GM12878 (cell line): ENCODE results near the gene PHRF1. TPM values are rescaled to one million over a fixed set of nuclear protein-coding genes. Genes with fewer than 3 reads are reported as not detected.

Source experiments
- ATAC-seq: fragments of 200-7000 bp; cut with Tn5 transposase; 3 replicates; pipeline ENCODE4 v1.9.1; 2020; ENCODE audit warnings: mild to moderate bottlenecking, moderate library complexity
- BruUV-seq: library from RNA; stranded (reverse); fragments of 400-500 nt; replicated peaks from 2 replicates; lab custom pipeline; 2021; lab: Mats Ljungman, UMichigan
- CTCF ChIA-PET: fragments of 300-600 bp; sonication (Branson Sonifier 250); formaldehyde crosslinking; extraction: SDS; loops from one replicate; lab custom pipeline; 2021; ENCODE audit warnings: inconsistent platforms; lab: Yijun Ruan, JAX
- POLR2A ChIA-PET: fragments of 350-600 bp; formaldehyde crosslinking; extraction: SDS; loops from one replicate; lab custom pipeline; 2021; ENCODE audit warnings: inconsistent platforms; lab: Charles Lee
- RAD21 ChIA-PET: fragments of 300-600 bp; sonication (Branson Sonifier 250); formaldehyde crosslinking; loops from one replicate; lab custom pipeline; 2023; ENCODE audit warnings: antibody characterized with exemption; ENCODE audit not compliant: unreplicated experiment; lab: Charles Lee
- SMC1A ChIA-PET: fragments of 300-600 bp; sonication (Branson Sonifier 250); formaldehyde crosslinking; loops from one replicate; lab custom pipeline; 2023; ENCODE audit not compliant: unreplicated experiment, uncharacterized antibody; lab: Charles Lee
- DNase-seq: peaks from one replicate; pipeline ENCODE4 v3.0.0-alpha.2; 2011; ENCODE audit warnings: low read depth, low spot score
- FAIRE-seq: peaks from 3 replicates; lab custom pipeline; 2011; peaks lifted over from hg19 to GRCh38; lab: Jason Lieb, UNC
- H2AFZ ChIP-seq: 2 replicates; pipeline ENCODE4 v1.6.0; 2011; ENCODE audit warnings: low read depth, low read length, control low read depth; ENCODE audit not compliant: control insufficient read depth
- H3K27ac ChIP-seq: 2 replicates; pipeline ENCODE4 v1.5.1; 2011; ENCODE audit warnings: control low read depth; ENCODE audit not compliant: control insufficient read depth, insufficient read depth
- H3K27me3 ChIP-seq, 2 experiments: replicated peaks in 1 of 2; 2 replicates each; pipeline versions ENCODE4 v1.6.0 to v1.6.1; 2011; ENCODE audit warnings: low read length in 1 of 2; ENCODE audit not compliant: control insufficient read depth in 2 of 2, insufficient read depth in 2 of 2
- H3K36me3 ChIP-seq, 2 experiments: 2 replicates each; pipeline ENCODE4 v1.5.1; 2011; ENCODE audit warnings: low read length in 1 of 2; ENCODE audit not compliant: control insufficient read depth in 2 of 2, insufficient read depth in 2 of 2
- H3K4me1 ChIP-seq: 2 replicates; pipeline ENCODE4 v1.6.1; 2011; ENCODE audit warnings: mild to moderate bottlenecking, low read length, moderate library complexity, mixed read lengths; ENCODE audit not compliant: control insufficient read depth, insufficient read depth
- H3K4me2 ChIP-seq: 2 replicates; pipeline ENCODE4 v1.6.0; 2011; ENCODE audit warnings: control low read depth; ENCODE audit not compliant: control insufficient read depth, insufficient read depth
- H3K4me3 ChIP-seq: fragments of 200-600 bp; sonication (generic); 2 replicates; pipeline ENCODE4 v1.5.1; 2016
- H3K79me2 ChIP-seq: 2 replicates; pipeline ENCODE4 v1.6.0; 2011; ENCODE audit warnings: low read length; ENCODE audit not compliant: control insufficient read depth, insufficient read depth
- H3K9ac ChIP-seq: 2 replicates; pipeline ENCODE4 v1.8.0; 2011; ENCODE audit warnings: low read length, control low read depth, mixed read lengths; ENCODE audit not compliant: control insufficient read depth, insufficient read depth
- H3K9me3 ChIP-seq: replicated peaks from 3 replicates; pipeline ENCODE4 v1.5.1; 2011; ENCODE audit warnings: mild to moderate bottlenecking, low read length; ENCODE audit not compliant: control insufficient read depth, insufficient read depth
- H4K20me1 ChIP-seq: 2 replicates; pipeline ENCODE4 v1.6.0; 2011; ENCODE audit not compliant: control insufficient read depth, insufficient read depth
- BRCA1 ChIP-seq: IDR thresholded peaks from 2 replicates; pipeline ENCODE4 v1.6.1; 2011; ENCODE audit warnings: low read depth, low read length, improper control_type of control experiment
- CHD4 ChIP-seq: fragments of 200-600 bp; sonication (generic); IDR thresholded peaks from 2 replicates; pipeline ENCODE4 v1.6.1; 2016; ENCODE audit warnings: mild to moderate bottlenecking
- CUX1 ChIP-seq: IDR thresholded peaks from 2 replicates; pipeline ENCODE4 v1.6.1; 2012; ENCODE audit warnings: improper control_type of control experiment, low read depth, low read length; ENCODE audit not compliant: insufficient replicate concordance
- HCFC1 ChIP-seq: fragments of 150-350 bp; IDR thresholded peaks from 2 replicates; pipeline ENCODE4 v1.6.1; 2014; ENCODE audit warnings: low read length
- KLF5 ChIP-seq: fragments of 450-650 bp; IDR thresholded peaks from 2 replicates; pipeline ENCODE4 v1.6.1; 2014; ENCODE audit warnings: mild to moderate bottlenecking; ENCODE audit not compliant: partially characterized antibody
- POLR2A ChIP-seq: IDR thresholded peaks from 2 replicates; pipeline ENCODE4 v1.6.1; 2011; ENCODE audit warnings: low read depth, mild to moderate bottlenecking, low read length
- POLR2AphosphoS2 ChIP-seq: IDR thresholded peaks from 2 replicates; pipeline ENCODE4 v1.6.1; 2011; ENCODE audit warnings: low read depth, mild to moderate bottlenecking, low read length, improper control_type of control experiment, moderate library complexity
- POLR2AphosphoS5 ChIP-seq: IDR thresholded peaks from 2 replicates; pipeline ENCODE4 v1.6.1; 2011; ENCODE audit warnings: mild to moderate bottlenecking, low read length, inconsistent platforms
- SRF ChIP-seq, 2 experiments: IDR thresholded peaks; 2 replicates each; pipeline ENCODE4 v1.6.1; 2011; ENCODE audit warnings: low read depth in 2 of 2, low read length in 2 of 2, mild to moderate bottlenecking in 1 of 2, moderate library complexity in 1 of 2
- TCF12 ChIP-seq: IDR thresholded peaks from 2 replicates; pipeline ENCODE4 v1.6.1; 2011; ENCODE audit warnings: low read depth, mild to moderate bottlenecking, low read length
- USF2 ChIP-seq: IDR thresholded peaks from 2 replicates; pipeline ENCODE4 v1.6.1; 2011; ENCODE audit warnings: low read depth, low read length, improper control_type of control experiment, borderline replicate concordance
- ZNF384 ChIP-seq: IDR thresholded peaks from 2 replicates; pipeline ENCODE4 v1.6.1; 2012; ENCODE audit warnings: low read depth, mild to moderate bottlenecking, low read length, improper control_type of control experiment, borderline replicate concordance
- WGBS: methylation state at CpG from one replicate; pipeline ENCODE4 v1.1.6; 2016; ENCODE audit warnings: low lambda C conversion rate; ENCODE audit not compliant: insufficient replicate concordance, insufficient coverage; ENCODE audit errors: missing lambda C conversion rate; 5-methylcytosine and 5-hydroxymethylcytosine counted together
- in situ Hi-C: fragments of 300-500 bp; cut with MboI; formaldehyde crosslinking; loops from 9 replicates; pipeline ENCODE4 v1.14.3; 2018; ENCODE audit warnings: mixed read lengths
- intact Hi-C: fragments of 100-400 bp; cut with micrococcal nuclease; formaldehyde crosslinking; loops from one replicate; pipeline ENCODE4 v1.14.2; 2022; ENCODE audit not compliant: unreplicated experiment
- polyA plus RNA-seq, 11 experiments: library from polyadenylated mRNA; depleted of rRNA in 4 of 11; unstranded in 6 of 11; stranded (reverse) in 5 of 11; fragments of >200 nt; fragmentation: Nextera tagmentation in 4 of 11; fragmentation: Illumina TruSeq in 1 of 11; extraction: Ambion mirVana in 4 of 11; extraction: Trizol in 1 of 11; gene quantifications; 1 replicate in 1 of 11; 2 replicates in 10 of 11; pipeline versions ENCODE4 v1.2.1 to v1.2.3, GENCODE V29; 2011 to 2016; ENCODE audit warnings: inconsistent platforms in 2 of 11, missing spikeins in 2 of 11, low read depth in 1 of 11
- total RNA-seq, 4 experiments: library from RNA; depleted of rRNA in 3 of 4; stranded (reverse); fragments of >200 nt in 3 of 4; fragmentation: Illumina TruSeq in 1 of 4; extraction: Trizol in 1 of 4; gene quantifications; 2 replicates each; pipeline versions ENCODE4 v1.2.1 to v1.2.3, GENCODE V29; 2013 to 2021

PHRF1 gene
- total and polyA plus RNA-seq, 10 of the 15 experiments (the other 5 are each of a cell fraction or from before 2014, with no cell fraction given), result 0.13 to 43.5 (median 15.1) TPM

GRCh38 chr11:562046-562645 is 14.1 kb upstream of the PHRF1 start:
- in situ Hi-C loops, result no loop called here
- H3K4me3 ChIP-seq, result peak overlapping the region; percentile 89; the same call in 1 of the 2 replicates
- no peak for ATAC-seq
- peaks cover 0 to 2% of the 10 kb centered on the region in 2 experiments; a peak in 2 of 4 replicates for H3K27me3 ChIP-seq
- no TSS peak for BruUV-seq
- peaks cover 8% of the 10 kb centered on the region for H3K4me1 ChIP-seq
- H4K20me1 ChIP-seq, result no peaks in the 10 kb centered on the region
- no peak overlapping the region for H2AFZ ChIP-seq
- no peak overlapping the region for H3K27ac ChIP-seq
- RAD21 ChIA-PET, result interaction anchor here (0.8 kb wide), 1 partner anchor 164 kb away, joined by 3 read pairs; no protein-coding TSS in a partner anchor
- H3K36me3 ChIP-seq, result peaks cover 0 to 3% of the 10 kb centered on the region in 2 experiments; a peak in 1 of 4 replicates
- TF ChIP-seq USF2, result no peak
- TF ChIP-seq BRCA1, result no peak
- TF ChIP-seq CUX1, result no peak
- no peak for TF ChIP-seq POLR2A
- no peak for TF ChIP-seq KLF5
- TF ChIP-seq ZNF384, result no peak
- no peak for TF ChIP-seq POLR2AphosphoS5
- no peak for TF ChIP-seq POLR2AphosphoS2
- no peak for TF ChIP-seq HCFC1
- no peak for TF ChIP-seq TCF12
- no peak for TF ChIP-seq SRF (IDR thresholded peaks at IDR 0.05; ENCODE audit: low read depth in 2 of 2, low read length in 2 of 2)
- no peak for TF ChIP-seq CHD4
- TF ChIP-seq, all 136 proteins: peak for 0
- intact Hi-C loops, result no loop called here
- peaks cover 17% of the 10 kb centered on the region for H3K79me2 ChIP-seq
- ChIA-PET CTCF (no interaction called here), SMC1A (no interaction called here), POLR2A (interaction anchor here (1.1 kb wide), 1 partner anchor 164 kb away, joined by 4 read pairs; no protein-coding TSS in a partner anchor)
- H3K9ac ChIP-seq, result peak overlapping the region; percentile 51; the same call in 1 of the 2 replicates
- H3K9me3 ChIP-seq, result no peaks in the 10 kb centered on the region
- FAIRE-seq (no peak), DNase-seq (no peak)
- peak overlapping the region; percentile 85 for H3K4me2 ChIP-seq
- 91% methylated on average over 29 of the region's 29 CpGs for WGBS
